Prostate gland (tissue), 2 donors: Measurements from ENCODE around the gene PER2.

Experiments
- CTCF ChIP-seq, 4 experiments: fragments of 200-600 bp in 2 of 4; fragments of 450-650 bp in 2 of 4; sonication (generic) in 2 of 4; IDR thresholded peaks; 1 replicate in 3 of 4; 2 replicates in 1 of 4; pipeline ENCODE4 v1.5.1; 2016 to 2019; ENCODE audit warnings: antibody characterized with exemption in 4 of 4, mild to moderate bottlenecking in 2 of 4, moderate library complexity in 2 of 4
- POLR2A ChIP-seq: fragments of 450-650 bp; IDR thresholded peaks from one replicate; pipeline ENCODE4 v1.6.1; 2016; ENCODE audit warnings: antibody characterized with exemption, mild to moderate bottlenecking
- POLR2AphosphoS5 ChIP-seq: sonication (generic); formaldehyde crosslinking; IDR thresholded peaks from one replicate; pipeline ENCODE4 v1.6.1; 2017; ENCODE audit warnings: antibody characterized with exemption

DNA sequence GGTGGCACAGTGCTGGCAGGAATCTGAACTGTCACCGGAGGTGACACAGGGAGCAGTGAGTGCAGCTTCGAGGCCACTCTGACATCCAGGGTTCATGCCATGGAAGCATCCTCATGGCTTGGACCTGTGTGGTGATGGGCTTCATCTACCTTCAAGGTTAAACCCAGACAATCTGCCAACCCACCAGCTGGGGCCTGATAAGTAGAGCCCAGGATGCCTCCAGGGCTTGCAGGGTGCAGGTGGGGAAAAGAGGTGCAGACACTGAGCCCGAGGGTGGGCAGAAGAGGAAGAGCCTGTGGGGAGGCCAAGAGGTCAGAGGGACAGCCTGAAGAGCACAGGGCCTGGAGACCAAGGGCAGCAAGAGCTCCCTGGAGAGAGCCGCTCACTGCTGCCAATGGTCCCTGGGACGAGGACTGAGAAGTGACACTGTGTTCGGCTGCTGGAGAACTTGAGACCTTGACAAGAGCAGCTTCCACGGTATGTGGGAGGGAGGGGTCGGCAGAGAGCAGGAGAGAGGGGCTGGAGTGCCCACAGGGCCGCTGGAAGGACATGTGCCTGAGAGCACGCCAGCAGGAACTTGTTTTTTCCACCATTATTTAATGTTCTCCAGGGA, 40.5 kb downstream of the PER2 start:
- TF ChIP-seq POLR2AphosphoS5 (no peak), CTCF (IDR thresholded peaks at IDR 0.05) (no peak), POLR2A (no peak)
